K562 (cell line): Measurements from ENCODE around the gene FADS6. TPM values are rescaled to one million over a fixed set of nuclear protein-coding genes. Genes with fewer than 3 reads are reported as not detected.
A peak's percentile ranks its signal among the peaks of the same experiment; 100 is the strongest.

Experiments
- AFF1 ChIP-seq, 2 experiments: fragments of 450-650 bp; IDR thresholded peaks; 2 replicates each; pipeline ENCODE4 v1.6.1; 2018; ENCODE audit warnings: mild to moderate bottlenecking in 2 of 2, low read depth in 1 of 2; ENCODE audit not compliant: partially characterized antibody in 2 of 2
- ARID2 ChIP-seq: fragments of 450-650 bp; IDR thresholded peaks from 2 replicates; pipeline ENCODE4 v1.6.1; 2017; ENCODE audit warnings: antibody characterized with exemption, mild to moderate bottlenecking
- EP400 ChIP-seq: fragments of 450-650 bp; IDR thresholded peaks from 2 replicates; pipeline ENCODE4 v1.6.1; 2017; ENCODE audit warnings: antibody characterized with exemption, mild to moderate bottlenecking, moderate library complexity
- HBP1 ChIP-seq: fragments of 450-650 bp; formaldehyde crosslinking; IDR thresholded peaks from 2 replicates; pipeline ENCODE4 v1.4.0; 2022; ENCODE audit warnings: missing genetic modification characterization
- ID3 ChIP-seq, 2 experiments: fragments of 250-450 bp in 1 of 2; fragments of 450-650 bp in 1 of 2; sonication (Bioruptor Pico) in 1 of 2; IDR thresholded peaks; 2 replicates each; pipeline versions ENCODE4 v1.6.1 to v1.8.0; 2016 to 2021; ENCODE audit warnings: mild to moderate bottlenecking in 2 of 2, moderate library complexity in 2 of 2, missing compliant biosample characterization in 1 of 2, missing genetic modification characterization in 1 of 2
- KLF1 ChIP-seq: fragments of 450-650 bp; IDR thresholded peaks from 2 replicates; pipeline ENCODE4 v1.6.1; 2016; ENCODE audit warnings: missing genetic modification characterization, missing compliant biosample characterization
- MBD2 ChIP-seq: sonication (generic); IDR thresholded peaks from 2 replicates; pipeline ENCODE4 v1.6.1; 2016; ENCODE audit warnings: low read depth, borderline replicate concordance
- PHF20 ChIP-seq: fragments of 450-650 bp; IDR thresholded peaks from 2 replicates; pipeline ENCODE4 v1.6.1; 2018; ENCODE audit not compliant: partially characterized antibody
- PPARD ChIP-seq: fragments of 250-450 bp; sonication (Bioruptor Pico); IDR thresholded peaks from 2 replicates; pipeline ENCODE4 v1.8.0; 2022; ENCODE audit warnings: inconsistent platforms, mild to moderate bottlenecking, moderate library complexity
- SREBF2 ChIP-seq: sonication (generic); formaldehyde crosslinking; IDR thresholded peaks from 2 replicates; pipeline ENCODE4 v1.4.0; 2020; ENCODE audit warnings: mild to moderate bottlenecking, missing genetic modification reagents
- SRSF9 ChIP-seq: fragments of 200-400 bp; formaldehyde crosslinking; IDR thresholded peaks from 2 replicates; pipeline ENCODE4 v1.6.1; 2017; ENCODE audit warnings: low read depth, low read length, borderline replicate concordance
- ZC3H11A ChIP-seq: IDR thresholded peaks from 2 replicates; pipeline ENCODE4 v1.6.1; 2012; ENCODE audit warnings: low read depth, low read length, improper control_type of control experiment
- polyA plus RNA-seq, 8 experiments: library from polyadenylated mRNA; depleted of rRNA in 4 of 8; stranded (reverse) in 5 of 8; unstranded in 3 of 8; fragments of >200 nt; fragmentation: Nextera tagmentation in 2 of 8; fragmentation: Illumina TruSeq in 1 of 8; extraction: Ambion mirVana in 2 of 8; extraction: Trizol in 1 of 8; gene quantifications; 2 replicates each; pipeline versions ENCODE4 v1.2.1 to v1.2.3, GENCODE V29; 2011 to 2014; ENCODE audit warnings: inconsistent platforms in 1 of 8, missing spikeins in 1 of 8
- total RNA-seq, 7 experiments: library from RNA; depleted of rRNA in 6 of 7; stranded (reverse); fragments of >200 nt in 6 of 7; fragmentation: Illumina TruSeq in 2 of 7; extraction: Trizol in 2 of 7; gene quantifications; 2 replicates each; pipeline versions ENCODE4 v1.2.1 to v1.2.3, GENCODE V29; 2011 to 2021; ENCODE audit warnings: low replicate concordance in 1 of 7
- TF ChIP-seq, protein P1 (sequence below): fragments of 450-650 bp; IDR thresholded peaks from 2 replicates; pipeline ENCODE4 v1.6.1; 2017; ENCODE audit warnings: antibody characterized with exemption, mild to moderate bottlenecking
- TF ChIP-seq, protein P2 (sequence below): fragments of 450-650 bp; IDR thresholded peaks from 2 replicates; pipeline ENCODE4 v1.6.1; 2016; ENCODE audit warnings: antibody characterized with exemption

FADS6 gene
- total and polyA plus RNA-seq, 9 of the 15 experiments (the other 6 are each of a cell fraction or from before 2014, with no cell fraction given), result 0.18 to 0.22 TPM; not detected in 7

DNA sequence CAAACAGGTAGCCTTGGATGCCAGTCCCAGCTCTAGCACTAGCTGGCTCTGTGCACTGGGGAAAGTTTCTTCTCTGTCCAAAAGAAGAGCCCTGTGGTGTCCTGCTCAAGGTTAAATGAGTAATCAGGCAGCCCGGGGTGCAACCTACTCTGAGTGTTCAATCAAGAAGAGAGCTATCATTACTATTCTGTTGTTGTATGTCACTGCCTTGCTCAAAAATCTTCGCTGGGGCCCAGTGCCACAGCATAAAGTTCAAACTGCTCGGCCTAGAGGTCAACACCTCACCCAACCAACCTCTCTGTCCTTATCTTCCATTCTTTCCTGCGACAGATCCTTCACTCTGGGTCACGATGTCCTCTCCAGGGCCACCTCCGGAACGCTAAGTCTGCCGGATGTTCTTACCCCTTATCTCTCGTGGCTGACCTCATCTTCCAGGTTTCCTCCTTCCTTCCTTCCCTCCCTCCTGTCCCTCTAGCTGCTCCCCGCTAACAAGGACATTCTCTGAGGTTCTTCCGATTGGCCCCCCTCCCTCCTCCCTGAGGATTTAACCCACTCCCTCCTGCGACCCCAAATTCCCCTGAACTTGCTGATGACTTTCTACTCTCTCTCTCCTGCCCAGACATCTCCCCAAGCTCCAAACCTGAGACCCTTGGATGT, 25.1 kb downstream of the FADS6 start (continued):
- TF ChIP-seq, protein P1, sequence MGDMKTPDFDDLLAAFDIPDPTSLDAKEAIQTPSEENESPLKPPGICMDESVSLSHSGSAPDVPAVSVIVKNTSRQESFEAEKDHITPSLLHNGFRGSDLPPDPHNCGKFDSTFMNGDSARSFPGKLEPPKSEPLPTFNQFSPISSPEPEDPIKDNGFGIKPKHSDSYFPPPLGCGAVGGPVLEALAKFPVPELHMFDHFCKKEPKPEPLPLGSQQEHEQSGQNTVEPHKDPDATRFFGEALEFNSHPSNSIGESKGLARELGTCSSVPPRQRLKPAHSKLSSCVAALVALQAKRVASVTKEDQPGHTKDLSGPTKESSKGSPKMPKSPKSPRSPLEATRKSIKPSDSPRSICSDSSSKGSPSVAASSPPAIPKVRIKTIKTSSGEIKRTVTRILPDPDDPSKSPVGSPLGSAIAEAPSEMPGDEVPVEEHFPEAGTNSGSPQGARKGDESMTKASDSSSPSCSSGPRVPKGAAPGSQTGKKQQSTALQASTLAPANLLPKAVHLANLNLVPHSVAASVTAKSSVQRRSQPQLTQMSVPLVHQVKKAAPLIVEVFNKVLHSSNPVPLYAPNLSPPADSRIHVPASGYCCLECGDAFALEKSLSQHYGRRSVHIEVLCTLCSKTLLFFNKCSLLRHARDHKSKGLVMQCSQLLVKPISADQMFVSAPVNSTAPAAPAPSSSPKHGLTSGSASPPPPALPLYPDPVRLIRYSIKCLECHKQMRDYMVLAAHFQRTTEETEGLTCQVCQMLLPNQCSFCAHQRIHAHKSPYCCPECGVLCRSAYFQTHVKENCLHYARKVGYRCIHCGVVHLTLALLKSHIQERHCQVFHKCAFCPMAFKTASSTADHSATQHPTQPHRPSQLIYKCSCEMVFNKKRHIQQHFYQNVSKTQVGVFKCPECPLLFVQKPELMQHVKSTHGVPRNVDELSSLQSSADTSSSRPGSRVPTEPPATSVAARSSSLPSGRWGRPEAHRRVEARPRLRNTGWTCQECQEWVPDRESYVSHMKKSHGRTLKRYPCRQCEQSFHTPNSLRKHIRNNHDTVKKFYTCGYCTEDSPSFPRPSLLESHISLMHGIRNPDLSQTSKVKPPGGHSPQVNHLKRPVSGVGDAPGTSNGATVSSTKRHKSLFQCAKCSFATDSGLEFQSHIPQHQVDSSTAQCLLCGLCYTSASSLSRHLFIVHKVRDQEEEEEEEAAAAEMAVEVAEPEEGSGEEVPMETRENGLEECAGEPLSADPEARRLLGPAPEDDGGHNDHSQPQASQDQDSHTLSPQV, result peak; percentile 84
- TF ChIP-seq KLF1 (tag) (no peak), ZC3H11A (no peak), AFF1 (IDR thresholded peaks at IDR 0.05; ENCODE audit: low read depth in 1 of 2, partially characterized antibody in 2 of 2) (no peak), ID3 (CRISPR knock-in tag; IDR thresholded peaks at IDR 0.05) (no peak), ID3 (tag; IDR thresholded peaks at IDR 0.05) (peak; percentile 66; the same call in 1 of the 2 replicates), SRSF9 (no peak), SREBF2 (CRISPR knock-in tag) (no peak), PHF20 (no peak), ARID2 (no peak), HBP1 (no peak; the same call in none of the 2 replicates), MBD2 (0 out of 2 replicates have a peak, but pooled peaks have one; percentile 28), PPARD (CRISPR knock-in tag) (no peak), EP400 (peak; percentile 78)
- TF ChIP-seq, protein P2, sequence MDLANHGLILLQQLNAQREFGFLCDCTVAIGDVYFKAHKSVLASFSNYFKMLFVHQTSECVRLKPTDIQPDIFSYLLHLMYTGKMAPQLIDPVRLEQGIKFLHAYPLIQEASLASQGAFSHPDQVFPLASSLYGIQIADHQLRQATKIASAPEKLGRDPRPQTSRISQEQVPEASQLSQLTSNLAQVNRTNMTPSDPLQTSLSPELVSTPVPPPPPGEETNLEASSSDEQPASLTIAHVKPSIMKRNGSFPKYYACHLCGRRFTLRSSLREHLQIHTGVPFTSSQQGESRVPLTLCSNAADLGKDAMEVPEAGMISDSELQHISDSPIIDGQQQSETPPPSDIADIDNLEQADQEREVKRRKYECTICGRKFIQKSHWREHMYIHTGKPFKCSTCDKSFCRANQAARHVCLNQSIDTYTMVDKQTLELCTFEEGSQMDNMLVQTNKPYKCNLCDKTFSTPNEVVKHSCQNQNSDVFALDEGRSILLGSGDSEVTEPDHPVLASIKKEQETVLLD, result peak; percentile 86
